GM19043 (cell line): ENCODE results near the gene HABP2.

ENCODE experiments used
- ATAC-seq: cut with Tn5 transposase; IDR thresholded peaks from one replicate; pipeline ENCODE4 v1.9.1; 2021; ENCODE audit warnings: low read depth; ENCODE audit not compliant: unreplicated experiment

HABP2 gene

DNA sequence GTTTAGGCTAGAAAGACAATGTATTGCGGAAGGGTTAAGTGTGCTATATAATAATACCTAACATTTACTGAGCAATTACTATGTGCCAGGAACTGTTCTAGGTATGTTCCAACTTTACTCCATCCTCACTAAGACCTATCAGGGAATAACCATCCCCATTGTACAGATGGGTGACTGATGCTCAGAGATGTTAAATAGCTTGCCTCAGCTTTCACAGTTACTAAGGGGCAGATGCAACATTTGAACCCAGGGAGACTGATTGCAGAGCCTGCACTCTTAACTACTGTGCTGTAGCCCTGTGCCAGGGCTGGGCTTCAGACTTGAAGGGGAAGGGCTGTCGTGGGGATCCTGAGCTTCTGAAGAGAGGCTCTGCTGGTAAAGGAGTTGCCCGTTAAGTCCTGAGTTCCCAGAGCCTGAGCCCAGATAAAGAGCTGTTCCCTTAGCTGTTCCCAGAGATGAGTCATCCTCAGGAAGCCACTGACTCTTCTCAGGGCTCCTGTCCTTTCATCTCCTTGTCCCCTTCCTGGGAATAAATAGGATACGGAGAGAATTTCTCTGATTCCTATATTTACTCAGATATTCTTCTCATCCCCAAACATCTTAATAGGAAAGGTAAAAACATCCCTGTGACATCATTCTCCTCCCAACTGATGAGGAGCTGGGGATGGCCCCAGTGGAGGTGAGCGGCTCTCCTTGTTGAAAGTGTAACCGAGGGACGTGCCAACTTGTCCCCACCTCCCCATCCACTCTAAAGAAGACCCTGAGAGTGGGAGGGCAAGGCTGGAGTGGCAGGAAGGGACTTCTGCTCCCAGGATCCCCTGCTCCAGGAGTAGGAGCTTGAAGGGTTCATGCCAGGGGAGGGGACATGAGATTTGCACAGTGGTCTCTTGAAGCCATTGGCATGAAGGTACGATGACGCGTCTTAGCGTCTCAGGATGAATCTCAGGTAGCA is 28.0 kb upstream of the HABP2 start:
- no peak for ATAC-seq

DNA sequence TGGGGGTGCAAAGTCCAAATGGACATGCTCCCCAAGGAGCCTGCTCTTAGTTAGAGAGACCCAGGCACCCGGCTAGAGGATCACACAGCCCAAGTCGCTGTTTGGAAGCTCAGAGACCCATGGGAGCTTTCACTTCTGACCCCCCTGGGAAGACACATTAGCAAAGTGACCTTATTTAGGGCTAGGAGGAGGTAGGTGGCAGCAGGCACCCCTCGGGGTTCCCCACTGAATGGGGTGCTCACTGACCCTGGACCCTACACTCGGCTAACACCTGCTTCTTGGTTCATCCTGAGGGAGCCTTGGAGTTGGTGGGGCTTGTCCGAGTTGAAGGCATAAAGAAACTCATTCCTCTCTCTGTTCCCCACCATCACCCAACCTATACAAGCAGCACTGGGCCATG is 27.1 kb upstream of the HABP2 start:
- ATAC-seq, result no peak

DNA sequence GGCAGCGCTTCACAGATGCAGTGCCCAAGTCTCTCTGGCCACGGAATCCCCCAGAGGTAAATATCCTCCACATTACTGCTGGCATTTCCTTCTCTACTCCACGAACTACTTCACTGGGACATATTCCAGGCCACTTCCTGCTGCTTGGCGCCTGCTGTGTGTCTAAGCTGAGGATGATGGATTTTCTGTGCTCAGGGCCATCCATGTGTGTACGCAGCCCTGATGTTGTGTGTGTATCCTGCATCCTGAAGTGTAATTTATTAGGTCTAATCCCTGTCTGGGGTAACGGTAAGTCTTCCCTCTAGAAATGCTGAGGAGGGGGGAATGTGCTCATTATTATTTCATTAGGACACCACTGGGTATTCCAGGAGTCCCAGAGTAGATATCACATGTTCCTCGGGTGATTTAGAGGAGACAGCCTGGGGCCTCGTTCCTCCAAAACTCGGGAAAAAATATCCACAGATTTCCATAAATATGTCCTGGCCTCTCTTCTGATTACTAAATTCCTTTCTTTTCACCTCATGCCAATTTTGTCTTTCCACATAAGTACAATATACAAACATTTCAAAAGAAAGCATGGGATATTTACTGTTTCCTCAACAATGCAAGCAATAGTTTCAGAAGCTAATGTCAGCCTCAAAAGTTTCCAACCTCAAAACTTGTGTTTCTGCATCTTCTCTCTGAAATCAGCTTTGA is 25.5 kb upstream of the HABP2 start:
- no peak for ATAC-seq

DNA sequence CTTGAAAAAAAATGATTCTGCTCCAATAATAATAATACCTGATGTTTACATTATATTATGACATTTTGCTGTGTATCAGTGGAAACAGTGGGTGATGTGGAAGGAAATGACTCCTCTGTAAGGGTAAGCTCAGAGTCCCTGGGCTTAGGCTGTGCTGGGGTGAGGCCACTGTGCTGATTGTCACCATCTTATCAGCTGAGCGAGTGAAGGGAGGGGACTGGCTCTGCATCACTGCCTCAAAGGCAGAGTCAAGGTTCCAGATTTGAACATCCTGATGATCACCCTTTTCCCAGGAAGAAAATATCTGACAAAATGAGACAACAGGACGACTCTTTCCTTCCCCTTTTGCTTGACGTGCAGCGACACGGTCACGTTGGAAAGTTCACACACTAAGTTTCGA is 24.0 kb upstream of the HABP2 start:
- no peak for ATAC-seq

DNA sequence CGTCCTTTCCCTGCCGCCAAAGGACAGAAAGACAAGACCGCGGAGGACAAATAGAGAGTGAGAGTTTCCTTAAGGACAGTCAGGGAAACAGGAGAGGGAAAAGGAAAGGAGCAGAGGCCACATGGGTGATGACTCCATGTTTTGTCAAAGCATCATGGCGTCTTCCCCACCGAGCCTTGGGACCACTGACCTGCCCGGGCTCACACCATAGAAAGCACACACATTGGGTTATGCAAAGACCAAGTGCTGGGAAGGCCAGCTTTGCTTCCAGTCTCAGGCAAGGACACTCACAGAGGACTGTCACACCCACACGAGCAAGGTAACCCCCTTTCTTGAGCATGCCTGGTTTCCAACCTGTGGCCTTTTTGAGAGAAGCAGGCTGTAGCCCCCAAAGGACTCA is 23.3 kb upstream of the HABP2 start:
- no peak for ATAC-seq

DNA sequence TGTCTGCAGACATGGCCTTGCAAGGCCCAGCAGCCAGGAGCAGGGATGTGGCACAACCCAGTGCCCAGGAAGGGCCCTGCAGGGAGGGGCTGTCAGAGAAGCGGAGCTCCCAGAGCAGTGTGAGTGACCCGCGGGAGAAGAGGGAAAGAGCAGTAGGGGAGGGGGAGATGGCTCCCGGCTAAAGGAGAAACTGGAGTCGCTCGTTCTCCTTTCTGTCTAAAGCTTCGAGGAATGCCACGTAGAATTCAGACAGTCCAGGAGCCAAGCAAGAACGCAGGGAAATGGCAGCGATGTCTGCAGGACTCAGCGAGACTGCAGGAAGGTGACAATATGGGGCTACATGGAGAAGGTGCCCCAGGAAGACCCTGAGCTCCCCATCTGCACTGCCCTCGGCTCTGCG is 22.4 kb upstream of the HABP2 start:
- ATAC-seq, result no peak

DNA sequence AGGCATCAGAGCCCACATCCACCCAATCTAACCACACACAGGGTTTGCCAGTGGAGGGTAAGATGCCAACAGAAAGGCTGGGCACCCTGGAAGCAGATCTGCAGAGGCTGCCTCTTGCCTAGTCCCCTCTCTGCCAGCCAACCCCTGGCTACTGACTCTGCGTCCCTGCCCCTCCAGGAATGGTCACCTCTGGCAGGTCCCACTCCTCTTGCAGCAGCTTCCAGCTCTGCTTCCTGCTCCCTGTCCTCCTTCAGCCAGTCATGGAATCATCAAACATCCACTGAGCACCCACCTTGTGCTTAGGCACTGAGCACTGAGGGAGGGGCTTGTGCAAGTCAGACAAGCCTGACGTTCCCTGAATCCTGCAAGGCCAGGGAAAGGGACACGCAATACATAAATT is 20.1 kb upstream of the HABP2 start:
- no peak for ATAC-seq

DNA sequence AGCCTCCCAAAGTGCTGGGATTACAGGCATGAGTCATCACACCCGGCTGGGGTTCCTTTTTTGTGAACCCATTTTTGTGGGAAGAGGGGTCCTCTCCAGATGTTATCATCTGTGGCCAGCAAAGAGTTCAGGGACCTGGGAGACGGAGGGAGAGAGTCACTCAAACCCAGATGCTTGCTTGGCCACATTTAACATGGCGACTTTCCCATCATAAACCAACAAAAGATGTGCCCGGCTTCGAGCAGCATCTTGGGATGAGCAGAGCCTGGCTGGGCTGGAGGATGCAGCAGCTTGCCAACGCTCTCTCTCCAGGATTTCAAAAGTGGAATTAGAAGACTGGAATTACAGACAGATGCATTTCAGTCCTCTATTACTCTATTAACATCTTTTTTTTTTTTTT is 19.1 kb upstream of the HABP2 start:
- ATAC-seq, result no peak

DNA sequence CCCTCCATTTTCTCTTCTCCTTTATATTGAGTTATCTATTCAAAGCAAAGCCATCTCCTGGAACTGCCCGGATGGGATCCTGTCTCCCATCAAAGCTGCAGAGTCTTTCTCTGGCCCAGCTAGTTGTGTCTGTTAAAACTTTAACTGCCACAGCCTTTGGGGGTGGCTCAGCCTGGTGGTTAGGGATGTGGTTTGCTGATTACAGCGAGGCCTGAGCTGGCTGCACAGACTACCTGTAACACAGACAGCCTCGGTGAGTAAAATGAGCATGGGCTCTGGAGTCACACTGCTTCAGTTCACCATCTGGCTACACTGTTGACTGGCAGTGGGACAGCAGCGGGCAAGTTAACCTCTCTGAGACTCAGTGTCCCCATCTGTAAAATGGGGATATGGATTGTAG is 18.4 kb upstream of the HABP2 start:
- ATAC-seq, result no peak

DNA sequence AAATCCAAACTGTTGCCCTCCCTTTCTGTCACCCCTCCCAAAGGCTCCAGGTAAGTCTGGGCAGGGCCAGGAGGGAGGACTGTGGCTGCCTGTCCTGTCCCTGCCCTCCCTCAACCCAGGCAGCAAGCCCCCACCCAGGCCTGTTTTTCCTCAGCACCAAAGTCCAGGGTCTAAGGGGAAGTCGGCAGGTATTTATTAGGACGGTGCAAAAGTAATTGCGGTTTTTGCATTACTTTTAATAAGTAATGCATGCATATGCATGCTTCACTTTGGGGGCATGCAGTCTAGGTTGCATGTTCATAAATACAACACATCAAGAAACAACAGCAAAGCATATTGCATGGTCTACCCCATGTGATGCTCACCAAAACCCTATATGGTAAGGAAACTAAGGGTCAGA is 15.2 kb upstream of the HABP2 start:
- no peak for ATAC-seq

DNA sequence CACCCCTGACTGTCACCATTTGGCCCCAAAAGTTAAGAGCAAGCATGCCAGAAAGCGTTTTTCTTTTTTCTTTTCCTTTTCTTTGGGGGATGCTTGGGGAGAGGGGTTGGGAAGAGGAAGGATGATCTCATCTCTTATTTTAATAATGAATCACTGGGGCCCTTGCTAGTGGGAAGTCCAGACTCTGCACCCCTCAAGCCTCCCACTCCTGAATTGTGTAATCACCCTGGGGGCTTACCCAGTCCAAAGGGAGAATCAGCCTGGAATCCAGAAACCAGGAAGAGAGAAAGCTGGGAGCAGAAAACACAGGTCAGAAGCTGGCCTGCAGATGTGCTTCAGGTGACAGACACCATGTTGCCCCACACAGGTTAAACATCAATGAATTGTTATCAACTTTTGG is 14.7 kb upstream of the HABP2 start:
- no peak for ATAC-seq

DNA sequence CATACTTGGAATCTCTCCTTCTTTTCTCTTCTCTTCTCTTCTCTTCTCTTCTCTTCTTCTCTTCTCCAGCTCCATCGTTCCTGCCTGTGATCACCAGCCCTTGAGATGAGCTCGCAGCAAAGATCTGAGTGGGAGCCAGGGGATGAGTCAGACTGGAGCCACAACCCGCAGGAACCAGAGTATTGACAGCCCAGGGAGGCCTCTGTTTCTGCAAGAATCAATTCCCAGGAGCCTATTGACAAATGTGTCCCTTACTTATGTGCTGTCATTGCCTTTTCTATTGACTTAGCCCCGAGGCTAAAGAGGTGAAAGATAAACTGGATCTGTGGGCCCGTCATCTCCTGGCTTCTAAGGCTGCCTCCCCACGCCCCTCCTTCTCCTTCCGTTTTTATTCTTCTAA is 13.1 kb upstream of the HABP2 start:
- no peak for ATAC-seq

DNA sequence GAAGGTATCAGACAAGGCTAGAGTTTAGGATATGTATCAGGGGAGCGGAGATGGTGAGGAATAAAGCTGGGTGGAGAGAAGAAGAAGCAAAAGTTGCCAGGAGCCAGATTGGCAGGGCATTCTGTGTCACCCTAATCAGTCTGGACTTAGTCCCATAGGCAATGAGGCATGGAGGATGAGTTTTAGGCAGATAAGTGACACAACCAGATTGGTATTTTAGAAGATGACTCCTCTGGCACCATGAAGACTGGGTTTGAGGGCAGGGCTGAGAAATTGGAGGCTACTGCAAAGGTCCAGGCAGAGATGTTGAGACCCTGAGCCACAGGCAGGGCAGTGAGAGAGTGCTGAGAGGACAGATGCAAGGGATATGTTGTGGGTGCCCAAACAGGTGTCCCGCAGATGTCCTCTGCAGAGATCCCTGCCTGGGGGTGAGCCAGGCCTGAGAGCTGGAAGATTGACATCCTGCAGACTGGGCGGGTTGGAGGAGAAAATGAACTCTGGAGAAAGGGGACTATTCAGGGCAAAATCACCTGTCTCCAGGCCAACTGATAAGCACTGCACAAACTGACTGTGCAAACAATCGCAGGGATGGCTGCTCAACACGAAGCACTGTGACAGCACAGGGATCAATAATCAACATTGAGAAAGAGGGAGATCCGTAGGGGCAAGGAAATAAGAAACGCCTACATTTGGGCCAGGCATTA is 11.9 kb upstream of the HABP2 start:
- no peak for ATAC-seq

DNA sequence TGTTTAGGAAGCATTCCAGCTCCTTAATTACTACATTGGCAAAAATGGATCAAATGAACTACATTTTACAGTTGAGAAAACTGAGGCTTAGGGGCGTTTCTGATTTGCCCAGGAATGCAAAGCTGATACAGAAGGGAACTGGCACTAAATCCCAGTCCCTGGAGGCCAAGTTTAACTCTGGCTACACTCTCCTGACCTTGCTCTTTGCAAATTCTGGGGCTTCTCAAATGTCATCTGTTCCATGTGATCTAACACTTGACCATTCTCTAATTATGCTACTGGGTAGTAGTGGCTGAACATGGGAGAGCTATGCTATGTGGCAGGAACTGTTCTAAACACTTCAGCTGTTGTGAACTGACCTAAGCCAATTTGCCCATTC is 11.3 kb upstream of the HABP2 start:
- ATAC-seq, result no peak

DNA sequence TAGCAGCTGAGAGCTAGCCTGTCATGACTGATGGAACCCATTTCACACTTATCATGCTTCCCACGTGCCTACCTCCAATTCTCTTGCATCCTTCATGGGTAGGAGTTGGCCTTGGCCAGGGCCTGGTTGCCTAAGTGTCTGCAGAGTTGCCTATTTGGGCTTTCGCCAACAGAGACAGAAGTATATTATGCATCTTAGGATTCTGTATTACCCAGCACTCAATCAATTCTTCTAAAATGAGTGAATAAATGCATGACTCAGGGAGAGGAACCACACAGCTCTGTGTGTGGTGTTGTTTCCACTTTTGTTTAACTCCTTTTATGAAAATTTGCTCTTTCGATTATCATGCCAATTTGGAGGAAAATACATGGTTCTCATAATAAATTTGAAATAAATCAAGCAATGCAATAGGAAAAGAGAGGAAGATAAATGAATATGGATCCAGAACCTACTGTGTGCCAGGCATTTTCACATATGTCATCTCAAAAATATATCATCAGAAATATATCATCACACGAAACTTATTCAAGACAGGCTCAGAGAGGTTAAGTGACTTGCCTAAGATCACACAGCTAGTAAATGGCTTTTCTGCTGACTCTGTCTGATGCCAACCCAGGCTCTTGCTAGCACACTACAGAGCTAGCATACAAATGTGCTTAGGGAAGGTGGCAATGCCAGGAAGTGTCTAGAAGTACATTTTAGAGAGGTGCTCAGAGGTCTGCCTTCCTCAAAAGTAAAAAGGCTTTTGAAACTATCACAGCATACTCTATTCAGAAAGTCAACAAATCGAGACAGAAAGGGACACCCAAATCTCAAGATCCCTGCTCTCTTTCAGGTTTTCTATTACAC is 9.5 kb upstream of the HABP2 start:
- no peak for ATAC-seq

DNA sequence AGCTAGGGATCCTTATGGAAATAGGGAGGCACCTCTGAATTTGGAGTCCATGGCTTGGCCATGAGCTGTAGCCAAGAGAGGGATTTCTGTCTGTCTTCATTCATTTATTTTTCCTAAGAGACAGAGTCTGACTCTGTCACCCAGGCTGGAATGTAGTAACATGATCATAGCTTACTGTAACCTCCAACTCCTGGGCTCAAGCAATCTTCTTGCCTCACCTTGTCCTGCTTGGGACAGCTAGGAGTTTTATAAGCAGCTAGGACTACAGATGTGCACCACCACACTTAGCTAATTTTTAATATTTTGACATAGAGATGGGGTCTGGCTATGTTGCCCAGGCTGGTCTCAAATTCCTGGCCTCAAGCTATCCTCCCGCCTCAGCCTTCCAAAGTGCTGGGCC is 8.5 kb upstream of the HABP2 start:
- ATAC-seq, result no peak

DNA sequence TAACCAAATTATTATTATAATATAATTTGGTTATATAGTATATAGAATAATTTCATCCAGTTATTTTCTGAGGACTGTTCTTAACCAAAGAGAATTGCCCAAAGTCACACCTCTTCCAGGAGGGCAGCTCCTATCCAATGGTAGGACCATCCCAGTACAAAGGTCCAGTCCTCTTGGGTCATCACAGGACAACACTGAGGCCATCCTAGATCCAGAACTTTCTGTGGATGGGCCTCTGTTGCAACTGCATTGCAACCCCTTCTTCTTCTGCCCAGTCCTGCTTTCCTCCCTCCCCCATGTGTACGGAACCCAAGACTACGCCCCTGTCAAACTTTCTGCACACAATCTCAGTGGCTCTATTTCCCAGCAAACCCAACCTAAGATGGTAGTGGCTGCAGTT is 5.4 kb upstream of the HABP2 start:
- ATAC-seq, result no peak

DNA sequence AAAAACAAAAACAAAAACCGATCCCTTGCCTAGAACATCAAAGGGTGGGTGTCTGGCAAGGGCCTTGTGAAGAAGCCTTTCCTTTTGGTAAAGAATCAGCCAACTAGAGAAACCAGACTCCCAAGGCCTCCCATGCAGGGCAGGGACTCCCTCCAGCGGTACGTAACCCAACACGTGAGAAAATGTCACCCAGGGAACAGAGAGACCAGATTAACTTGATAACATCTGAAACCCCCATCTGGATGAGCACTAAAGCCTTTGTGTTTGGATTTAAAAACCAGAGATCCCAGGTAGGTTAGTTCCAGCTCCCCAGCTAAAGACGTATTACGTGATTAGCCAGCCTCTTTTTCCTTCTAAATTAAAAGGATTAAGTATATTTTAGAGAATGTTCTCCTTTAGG is 3.0 kb upstream of the HABP2 start:
- ATAC-seq, result no peak

DNA sequence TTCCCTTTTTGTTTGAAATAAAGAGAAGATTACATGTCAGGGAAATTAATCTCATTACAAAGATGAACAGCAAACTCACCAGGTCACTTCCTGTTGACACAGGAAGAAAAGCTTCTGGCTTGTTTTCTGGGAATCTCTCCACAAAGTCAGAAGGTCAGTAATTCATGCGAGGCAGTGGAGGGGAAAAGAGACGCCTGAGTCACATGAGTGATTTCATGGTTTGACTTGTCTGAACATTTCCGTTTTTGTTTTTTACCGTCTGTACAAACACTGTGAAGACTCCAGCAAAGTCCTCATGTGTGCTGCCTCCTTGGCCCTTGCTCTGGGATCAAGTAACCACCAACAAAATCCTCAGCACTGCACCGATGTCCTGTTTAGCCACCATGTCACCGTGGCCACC is 2.5 kb upstream of the HABP2 start:
- no peak for ATAC-seq

DNA sequence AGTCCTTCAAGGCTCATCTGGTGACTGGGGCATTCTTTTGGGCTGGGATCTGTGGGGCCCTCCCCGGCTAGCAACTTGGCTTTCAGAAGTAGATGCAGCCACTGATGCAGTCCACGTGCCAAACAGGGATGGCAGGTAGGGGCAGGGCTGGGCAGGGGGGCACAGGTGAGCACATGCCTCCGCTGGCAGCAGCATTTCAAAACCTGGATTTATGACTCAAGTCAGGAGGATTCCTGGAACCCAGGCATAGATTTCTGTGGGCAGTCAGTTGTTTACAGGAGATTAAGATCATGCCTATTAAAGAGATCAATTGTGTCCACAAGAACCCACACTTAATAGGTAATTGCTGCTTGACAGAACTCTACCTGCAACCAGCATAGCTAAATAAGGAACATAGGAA is 839 bp upstream of the HABP2 start:
- ATAC-seq, result no peak

DNA sequence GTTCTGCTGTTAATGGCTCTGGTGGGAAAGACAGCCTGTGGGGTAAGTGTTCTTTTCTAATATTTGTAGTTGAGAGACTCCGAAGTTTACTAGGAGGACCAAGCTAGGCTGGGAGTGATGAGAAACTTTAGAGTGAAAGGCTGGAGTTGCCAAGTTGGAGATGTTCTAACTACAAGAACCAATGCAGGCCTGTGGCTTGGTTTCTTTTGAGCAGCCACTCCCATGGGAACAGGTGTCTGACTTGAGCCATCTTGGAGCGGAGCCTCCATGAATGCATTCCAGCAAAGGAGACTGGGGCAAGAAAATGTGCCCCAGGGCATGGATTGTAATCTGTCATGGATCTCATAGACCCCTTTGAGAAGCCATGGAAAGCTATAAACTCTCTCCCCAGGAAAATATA is 296 bp downstream of the HABP2 start:
- ATAC-seq, result no peak
